Retinal pigment epithelial cell (primary cell): ENCODE data around the gene NCS1.

ENCODE experiments used
- DNase-seq: peaks from one replicate; pipeline ENCODE4 v3.0.0-alpha.2; 2010; ENCODE audit warnings: low read depth
- H3K4me3 ChIP-seq: 2 replicates; pipeline ENCODE4 v1.5.1; 2011; ENCODE audit warnings: mild to moderate bottlenecking, low read length, control low read depth, moderate library complexity
- CTCF ChIP-seq: conservative IDR thresholded peaks from 2 replicates; pipeline ENCODE4 v1.5.1; 2011; ENCODE audit warnings: low read depth, low read length, control low read depth, inconsistent platforms

NCS1 gene

GRCh38 chr9:130192382-130192999 lies 20.3 kb downstream of the NCS1 start:
- no peak for DNase-seq
- no peak for TF ChIP-seq CTCF
- H3K4me3 ChIP-seq: no peak overlapping the region

GRCh38 chr9:130193103-130193502 lies 20.9 kb downstream of the NCS1 start:
- TF ChIP-seq CTCF: no peak
- H3K4me3 ChIP-seq: no peak overlapping the region
- no peak for DNase-seq

- H3K4me3 ChIP-seq: no peak overlapping the region
- DNase-seq: no peak
- TF ChIP-seq CTCF: no peak
These were observed 21.6 kb downstream of the NCS1 start for GRCh38 chr9:130193531-130194377.

- DNase-seq: no peak
- H3K4me3 ChIP-seq: no peak overlapping the region
- no peak for TF ChIP-seq CTCF
These were observed 22.3 kb downstream of the NCS1 start for GRCh38 chr9:130194378-130194932.

- no peak for TF ChIP-seq CTCF
- DNase-seq: no peak
- H3K4me3 ChIP-seq: no peak overlapping the region
These were observed 23.4 kb downstream of the NCS1 start for GRCh38 chr9:130195638-130196037.

GRCh38 chr9:130196643-130197042 lies 24.4 kb downstream of the NCS1 start:
- no peak for TF ChIP-seq CTCF
- no peak overlapping the region for H3K4me3 ChIP-seq
- DNase-seq: no peak
